ENCODE data around the gene BRME1.

The BRME1 gene

DNA sequence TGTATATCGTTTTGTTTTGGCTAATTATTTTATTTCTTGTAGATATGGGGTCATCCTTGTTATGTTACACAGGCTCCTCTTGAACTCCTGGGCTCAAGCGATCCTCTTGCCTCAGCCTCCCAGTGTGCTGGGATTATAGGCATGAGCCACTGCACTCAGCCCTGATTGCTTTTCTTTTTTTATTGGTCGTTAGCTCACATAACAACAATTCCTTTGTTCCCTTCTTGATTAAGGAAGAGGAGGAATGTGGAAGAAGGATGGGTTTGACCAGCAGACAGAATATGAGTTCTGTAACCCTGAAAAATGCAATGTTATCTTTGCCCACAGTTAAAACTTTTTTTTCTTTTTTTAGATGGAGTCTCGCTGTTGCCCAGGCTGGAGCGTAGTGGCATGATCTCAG, 11.4 kb downstream of the BRME1 start:
- TF ChIP-seq, protein P1, sequence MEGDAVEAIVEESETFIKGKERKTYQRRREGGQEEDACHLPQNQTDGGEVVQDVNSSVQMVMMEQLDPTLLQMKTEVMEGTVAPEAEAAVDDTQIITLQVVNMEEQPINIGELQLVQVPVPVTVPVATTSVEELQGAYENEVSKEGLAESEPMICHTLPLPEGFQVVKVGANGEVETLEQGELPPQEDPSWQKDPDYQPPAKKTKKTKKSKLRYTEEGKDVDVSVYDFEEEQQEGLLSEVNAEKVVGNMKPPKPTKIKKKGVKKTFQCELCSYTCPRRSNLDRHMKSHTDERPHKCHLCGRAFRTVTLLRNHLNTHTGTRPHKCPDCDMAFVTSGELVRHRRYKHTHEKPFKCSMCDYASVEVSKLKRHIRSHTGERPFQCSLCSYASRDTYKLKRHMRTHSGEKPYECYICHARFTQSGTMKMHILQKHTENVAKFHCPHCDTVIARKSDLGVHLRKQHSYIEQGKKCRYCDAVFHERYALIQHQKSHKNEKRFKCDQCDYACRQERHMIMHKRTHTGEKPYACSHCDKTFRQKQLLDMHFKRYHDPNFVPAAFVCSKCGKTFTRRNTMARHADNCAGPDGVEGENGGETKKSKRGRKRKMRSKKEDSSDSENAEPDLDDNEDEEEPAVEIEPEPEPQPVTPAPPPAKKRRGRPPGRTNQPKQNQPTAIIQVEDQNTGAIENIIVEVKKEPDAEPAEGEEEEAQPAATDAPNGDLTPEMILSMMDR (IDR thresholded peaks at IDR 0.05), result no peak
- H3K27ac ChIP-seq, result no peak overlapping the region
- no peaks in the 10 kb centered on the region for H3K27me3 ChIP-seq
- no peak overlapping the region for H3K4me3 ChIP-seq (ENCODE audit: low read depth in 1 of 2, low read length in 1 of 2)
- no peaks in the 10 kb centered on the region for H3K9me3 ChIP-seq
- no peaks in the 10 kb centered on the region for H3K4me1 ChIP-seq (ENCODE audit: control insufficient read depth in 1 of 2, insufficient read depth in 1 of 2, low read depth in 1 of 2, low read length in 1 of 2)
- no peaks in the 10 kb centered on the region for H3K36me3 ChIP-seq

GRCh38 chr19:13892870-13893269, 13.0 kb downstream of the BRME1 start:
- Histone ChIP-seq H3K27me3 (no peaks in the 10 kb centered on the region), H3K4me3 (ENCODE audit: low read depth in 1 of 2, low read length in 1 of 2) (no peak overlapping the region), H3K27ac (no peak overlapping the region), H3K36me3 (no peaks in the 10 kb centered on the region), H3K9me3 (no peaks in the 10 kb centered on the region), H3K4me1 (ENCODE audit: control insufficient read depth in 1 of 2, insufficient read depth in 1 of 2, low read depth in 1 of 2, low read length in 1 of 2) (no peaks in the 10 kb centered on the region)
- TF ChIP-seq, protein P1 (IDR thresholded peaks at IDR 0.05), result no peak

DNA sequence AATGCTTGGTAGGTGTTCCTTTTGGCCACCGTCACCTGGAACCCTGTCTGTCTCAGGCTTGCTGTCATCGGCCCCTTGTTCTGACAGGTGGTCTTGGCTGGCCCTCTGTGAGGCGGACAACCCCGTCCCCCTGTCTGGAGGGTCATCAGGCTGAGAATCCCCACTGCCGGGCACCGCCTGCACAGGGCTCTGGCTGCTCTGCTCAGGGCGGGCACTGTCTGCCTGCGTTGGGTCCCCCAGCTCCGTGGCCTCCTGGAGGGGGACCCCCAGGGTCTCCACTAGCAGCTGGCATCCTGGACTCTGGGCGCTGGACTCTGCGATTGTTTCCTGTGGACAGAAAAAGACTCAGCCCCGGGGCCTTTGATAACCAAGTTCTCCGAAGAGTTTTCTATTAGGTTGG, 15.8 kb downstream of the BRME1 start:
- Histone ChIP-seq H3K4me3 (ENCODE audit: low read depth in 1 of 2, low read length in 1 of 2) (no peak overlapping the region), H3K4me1 (ENCODE audit: control insufficient read depth in 1 of 2, insufficient read depth in 1 of 2, low read depth in 1 of 2, low read length in 1 of 2) (no peaks in the 10 kb centered on the region), H3K27me3 (peaks cover 11% of the 10 kb centered on the region), H3K9me3 (no peaks in the 10 kb centered on the region), H3K27ac (no peak overlapping the region), H3K36me3 (no peaks in the 10 kb centered on the region)
- TF ChIP-seq, protein P1 (IDR thresholded peaks at IDR 0.05), result no peak

- TF ChIP-seq, protein P1 (IDR thresholded peaks at IDR 0.05), result no peak
- Histone ChIP-seq H3K9me3 (no peaks in the 10 kb centered on the region), H3K27me3 (peaks cover 14% of the 10 kb centered on the region), H3K36me3 (no peaks in the 10 kb centered on the region), H3K4me1 (ENCODE audit: control insufficient read depth in 1 of 2, insufficient read depth in 1 of 2, low read depth in 1 of 2, low read length in 1 of 2) (no peaks in the 10 kb centered on the region), H3K27ac (no peak overlapping the region), H3K4me3 (ENCODE audit: low read depth in 1 of 2, low read length in 1 of 2) (no peak overlapping the region)
Measured at GRCh38 chr19:13888281-13888680, 17.6 kb downstream of the BRME1 start.

DNA sequence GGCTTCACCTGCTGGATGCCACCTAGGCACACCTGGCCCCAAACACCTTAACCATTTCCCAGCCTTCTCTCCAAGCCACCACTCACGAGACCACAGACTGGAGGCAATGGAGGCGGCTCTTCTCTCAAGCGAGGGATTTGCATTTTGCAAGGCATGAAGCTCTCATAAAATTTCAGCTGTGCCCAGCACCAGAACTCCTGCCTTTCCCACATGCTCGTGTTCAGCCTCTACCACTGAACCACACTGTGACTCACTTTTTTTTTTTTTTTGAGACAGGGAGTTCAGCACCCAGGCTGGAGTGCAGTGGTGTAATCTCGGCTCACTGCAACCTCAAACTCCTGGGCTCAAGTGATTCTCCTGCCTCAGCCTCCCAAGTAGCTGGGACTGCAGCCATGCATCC, 18.4 kb downstream of the BRME1 start:
- Histone ChIP-seq H3K4me3 (ENCODE audit: low read depth in 1 of 2, low read length in 1 of 2) (no peak overlapping the region), H3K27ac (no peak overlapping the region), H3K27me3 (peaks cover 14% of the 10 kb centered on the region), H3K36me3 (no peaks in the 10 kb centered on the region), H3K4me1 (ENCODE audit: control insufficient read depth in 1 of 2, insufficient read depth in 1 of 2, low read depth in 1 of 2, low read length in 1 of 2) (peaks cover 3% of the 10 kb centered on the region in 2 experiments), H3K9me3 (no peaks in the 10 kb centered on the region)
- TF ChIP-seq, protein P1 (IDR thresholded peaks at IDR 0.05), result no peak

GRCh38 chr19:13887018-13887436, 18.9 kb downstream of the BRME1 start:
- TF ChIP-seq, protein P1 (IDR thresholded peaks at IDR 0.05), result no peak
- peaks cover 8% of the 10 kb centered on the region in 2 experiments for H3K4me1 ChIP-seq (ENCODE audit: control insufficient read depth in 1 of 2, insufficient read depth in 1 of 2, low read depth in 1 of 2, low read length in 1 of 2)
- H3K36me3 ChIP-seq, result no peaks in the 10 kb centered on the region
- peaks cover 14% of the 10 kb centered on the region for H3K27me3 ChIP-seq
- H3K4me3 ChIP-seq (ENCODE audit: low read depth in 1 of 2, low read length in 1 of 2), result no peak overlapping the region
- no peak overlapping the region for H3K27ac ChIP-seq
- no peaks in the 10 kb centered on the region for H3K9me3 ChIP-seq

Measured in neutrophil (primary cell).